Measurements from ENCODE around the gene BTC. TPM values are rescaled to one million over a fixed set of nuclear protein-coding genes. Genes with fewer than 3 reads are reported as not detected.

Gene BTC
- total and polyA plus RNA-seq, 9 of the 15 experiments (the other 6 are each of a cell fraction or from before 2014, with no cell fraction given) = not detected

DNA sequence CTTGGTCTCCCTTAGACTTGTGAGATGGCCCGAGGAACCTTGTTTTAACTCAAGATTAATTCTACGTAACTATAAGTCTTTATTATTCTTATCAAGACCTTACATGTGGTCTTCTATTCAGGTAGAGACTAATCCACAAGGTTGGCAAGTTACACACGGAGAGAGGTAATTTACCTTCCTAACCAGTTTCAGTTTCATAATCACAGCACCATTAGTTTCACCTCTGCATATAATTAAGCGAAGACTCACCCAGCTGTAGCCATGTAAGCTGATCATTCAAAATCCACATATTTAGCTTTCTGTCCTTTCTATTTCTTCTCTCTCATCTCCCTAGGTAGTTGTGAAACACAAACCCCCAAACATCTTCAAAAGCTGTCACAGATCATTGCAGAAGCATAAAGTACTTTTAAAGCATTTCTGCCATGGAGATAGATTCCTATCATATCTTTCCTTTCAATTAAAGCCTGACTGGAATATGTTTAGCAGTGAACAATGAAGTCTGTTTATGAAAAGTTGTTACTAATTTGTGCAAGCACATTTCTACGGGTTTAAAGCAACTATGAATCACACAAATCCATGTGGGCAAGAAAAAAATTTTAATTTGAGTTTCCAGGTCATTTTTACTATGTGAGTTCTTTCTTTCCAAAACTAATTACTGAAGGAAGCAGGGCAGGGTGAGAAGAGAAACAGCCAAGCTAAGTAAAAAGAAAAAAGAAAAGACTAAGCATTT, 78.5 kb downstream of the BTC start:
- Histone ChIP-seq H3K4me3 (no peak overlapping the region), H3K27ac (ENCODE audit: extremely low read depth, low read depth, low read length) (no peak overlapping the region), H3K9me3 (replicated peaks; ENCODE audit: control insufficient read depth, insufficient read depth, low read depth, low read length) (no peaks in the 10 kb centered on the region), H3K27me3 (ENCODE audit: control insufficient read depth in 2 of 2, insufficient read depth in 2 of 2, low read length in 2 of 2) (no peaks in the 10 kb centered on the region), H3K9ac (ENCODE audit: insufficient read depth in 1 of 2, low read depth in 2 of 2, low read length in 2 of 2) (no peak overlapping the region), H3K9me1 (ENCODE audit: control insufficient read depth, insufficient read depth, low read length) (no peaks in the 10 kb centered on the region), H3K36me3 (ENCODE audit: control insufficient read depth, insufficient read depth, low read length) (no peaks in the 10 kb centered on the region), H3K4me2 (ENCODE audit: insufficient read depth, low read length) (no peak overlapping the region), H4K20me1 (replicated peaks; ENCODE audit: control insufficient read depth, insufficient read depth, low read length) (no peaks in the 10 kb centered on the region), H3K79me2 (ENCODE audit: control insufficient read depth, insufficient read depth, low read length) (no peaks in the 10 kb centered on the region), H2AFZ (ENCODE audit: low read depth, low read length) (no peak overlapping the region), H3K4me1 (replicated peaks in 1 of 2; ENCODE audit: control insufficient read depth in 2 of 2, insufficient read depth in 2 of 2, low read length in 2 of 2) (no peaks in the 10 kb centered on the region)
- ChIA-PET CTCF (ENCODE audit: low intra/inter-chr PET ratio) (no interaction called here), POLR2A (no interaction called here)
- no peak for ATAC-seq
- 5% methylated on average over 5 of the region's 5 CpGs for WGBS (ENCODE audit: insufficient coverage, low coverage, missing lambda C conversion rate)
- FAIRE-seq = no peak
- no TSS peak for BruUV-seq (replicated peaks)
- intact Hi-C loops (cut with micrococcal nuclease) = no loop called here
- in situ Hi-C loops (cut with MboI) = no loop called here
- TF ChIP-seq ARID2 (IDR thresholded peaks at IDR 0.05) = no peak
- TF ChIP-seq CHD2 (IDR thresholded peaks at IDR 0.05; ENCODE audit: low read depth, low read length) = no peak
- no peak for TF ChIP-seq SOX6 (IDR thresholded peaks at IDR 0.05)
- no peak for TF ChIP-seq ILK (tag; IDR thresholded peaks at IDR 0.05; ENCODE audit: borderline replicate concordance, low read depth)
- no peak for TF ChIP-seq OTX1 (CRISPR knock-in tag; IDR thresholded peaks at IDR 0.05)
- no peak for TF ChIP-seq TBL1XR1 (IDR thresholded peaks at IDR 0.05; ENCODE audit: low read length in 2 of 2)
- no peak for TF ChIP-seq CHCHD3 (CRISPR knock-in tag; IDR thresholded peaks at IDR 0.05)
- TF ChIP-seq RFX5 (IDR thresholded peaks at IDR 0.05; ENCODE audit: low read depth, low read length) = no peak
- no peak for TF ChIP-seq MAFG (tag; conservative IDR thresholded peaks at IDR 0.05)
- no peak for TF ChIP-seq PURB (CRISPR knock-in tag; IDR thresholded peaks at IDR 0.05; ENCODE audit: low read depth)
- TF ChIP-seq, protein P1, sequence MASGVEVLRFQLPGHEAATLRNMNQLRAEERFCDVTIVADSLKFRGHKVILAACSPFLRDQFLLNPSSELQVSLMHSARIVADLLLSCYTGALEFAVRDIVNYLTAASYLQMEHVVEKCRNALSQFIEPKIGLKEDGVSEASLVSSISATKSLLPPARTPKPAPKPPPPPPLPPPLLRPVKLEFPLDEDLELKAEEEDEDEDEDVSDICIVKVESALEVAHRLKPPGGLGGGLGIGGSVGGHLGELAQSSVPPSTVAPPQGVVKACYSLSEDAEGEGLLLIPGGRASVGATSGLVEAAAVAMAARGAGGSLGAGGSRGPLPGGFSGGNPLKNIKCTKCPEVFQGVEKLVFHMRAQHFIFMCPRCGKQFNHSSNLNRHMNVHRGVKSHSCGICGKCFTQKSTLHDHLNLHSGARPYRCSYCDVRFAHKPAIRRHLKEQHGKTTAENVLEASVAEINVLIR (CRISPR knock-in tag; IDR thresholded peaks at IDR 0.05) = no peak
- no peak for TF ChIP-seq SRSF7 (optimal IDR thresholded peaks at IDR 0.05; ENCODE audit: low read depth, low read length)
- DNase-seq (ENCODE audit: extremely low read depth in 1 of 4, low spot score in 3 of 4) = no peak
